GM12872 (cell line): Measurements from ENCODE around the gene DNAJB6.

Experiments used
- CTCF ChIP-seq: IDR thresholded peaks from 3 replicates; pipeline ENCODE4 v1.5.1; 2011; ENCODE audit warnings: low read depth, mild to moderate bottlenecking, low read length, moderate library complexity; ENCODE audit not compliant: insufficient read depth

DNAJB6 gene

GRCh38 chr7:157386979-157387800 is 50.4 kb downstream of the DNAJB6 start:
- peak; percentile 89 for TF ChIP-seq CTCF

- no peak for TF ChIP-seq CTCF
Observed at GRCh38 chr7:157388301-157388700, 51.5 kb downstream of the DNAJB6 start.

- no peak for TF ChIP-seq CTCF
Observed at GRCh38 chr7:157389951-157390730, 53.3 kb downstream of the DNAJB6 start.

- no peak for TF ChIP-seq CTCF
Observed at GRCh38 chr7:157391036-157391710, 54.4 kb downstream of the DNAJB6 start.

- no peak for TF ChIP-seq CTCF
Observed at GRCh38 chr7:157392256-157393037, 55.6 kb downstream of the DNAJB6 start.

GRCh38 chr7:157394246-157395191 is 57.7 kb downstream of the DNAJB6 start:
- TF ChIP-seq CTCF = no peak
